IPS-NIHi11 (cell line): ENCODE measurements around the gene WDFY4.

Experiments
- DNase-seq: peaks from one replicate; pipeline ENCODE4 v3.0.0; 2012; ENCODE audit warnings: mixed read lengths, low spot score

The WDFY4 gene

GRCh38 chr10:48881937-48882336, 197.3 kb downstream of the WDFY4 start:
- DNase-seq: no peak

GRCh38 chr10:48882881-48883280, 198.2 kb downstream of the WDFY4 start:
- no peak for DNase-seq

- no peak for DNase-seq
Measured at GRCh38 chr10:48883701-48884100, 199.0 kb downstream of the WDFY4 start.

- no peak for DNase-seq
Measured at GRCh38 chr10:48884179-48885045, 199.7 kb downstream of the WDFY4 start.

GRCh38 chr10:48885376-48885775, 200.7 kb downstream of the WDFY4 start:
- peak; percentile 60 for DNase-seq

GRCh38 chr10:48887982-48888381, 203.3 kb downstream of the WDFY4 start:
- no peak for DNase-seq

- no peak for DNase-seq
Measured at GRCh38 chr10:48890888-48891850, 206.5 kb downstream of the WDFY4 start.

- DNase-seq: no peak
Measured at GRCh38 chr10:48894911-48895802, 210.5 kb downstream of the WDFY4 start.

GRCh38 chr10:48895803-48896195, 211.1 kb downstream of the WDFY4 start:
- DNase-seq: no peak

- DNase-seq: no peak
Measured at GRCh38 chr10:48896756-48897440, 212.2 kb downstream of the WDFY4 start.

GRCh38 chr10:48897441-48897790, 212.7 kb downstream of the WDFY4 start:
- no peak for DNase-seq

- no peak for DNase-seq
Measured at GRCh38 chr10:48898426-48898825, 213.8 kb downstream of the WDFY4 start.

GRCh38 chr10:48899781-48900180, 215.1 kb downstream of the WDFY4 start:
- DNase-seq: no peak

- no peak for DNase-seq
Measured at GRCh38 chr10:48900371-48900801, 215.7 kb downstream of the WDFY4 start.

GRCh38 chr10:48901319-48901718, 216.6 kb downstream of the WDFY4 start:
- no peak for DNase-seq

- no peak for DNase-seq
Measured at GRCh38 chr10:48902096-48902495, 217.4 kb downstream of the WDFY4 start.

GRCh38 chr10:48903151-48903550, 218.5 kb downstream of the WDFY4 start:
- no peak for DNase-seq

- no peak for DNase-seq
Measured at GRCh38 chr10:48904861-48905260, 220.2 kb downstream of the WDFY4 start.

GRCh38 chr10:48905311-48905710, 220.6 kb downstream of the WDFY4 start:
- DNase-seq: no peak

GRCh38 chr10:48906841-48907240, 222.2 kb downstream of the WDFY4 start:
- DNase-seq: no peak

- DNase-seq: no peak
Measured at GRCh38 chr10:48907730-48908129, 223.1 kb downstream of the WDFY4 start.
